Measurements from ENCODE around the gene GPR161.
"Not testable (repeated sequence)": the region's sequence is repeated elsewhere in the genome, so short reads cannot be mapped to it uniquely, and the experiment has no call there.

Gene GPR161

GRCh38 chr1:168136709-168137514, at the start of gene GPR161:
GPR161 (minus strand) TSS chr1:168136930; CDS start chr1:168104850, 32,080 bp downstream.
- DNase-seq, result peak; percentile 81

DNA sequence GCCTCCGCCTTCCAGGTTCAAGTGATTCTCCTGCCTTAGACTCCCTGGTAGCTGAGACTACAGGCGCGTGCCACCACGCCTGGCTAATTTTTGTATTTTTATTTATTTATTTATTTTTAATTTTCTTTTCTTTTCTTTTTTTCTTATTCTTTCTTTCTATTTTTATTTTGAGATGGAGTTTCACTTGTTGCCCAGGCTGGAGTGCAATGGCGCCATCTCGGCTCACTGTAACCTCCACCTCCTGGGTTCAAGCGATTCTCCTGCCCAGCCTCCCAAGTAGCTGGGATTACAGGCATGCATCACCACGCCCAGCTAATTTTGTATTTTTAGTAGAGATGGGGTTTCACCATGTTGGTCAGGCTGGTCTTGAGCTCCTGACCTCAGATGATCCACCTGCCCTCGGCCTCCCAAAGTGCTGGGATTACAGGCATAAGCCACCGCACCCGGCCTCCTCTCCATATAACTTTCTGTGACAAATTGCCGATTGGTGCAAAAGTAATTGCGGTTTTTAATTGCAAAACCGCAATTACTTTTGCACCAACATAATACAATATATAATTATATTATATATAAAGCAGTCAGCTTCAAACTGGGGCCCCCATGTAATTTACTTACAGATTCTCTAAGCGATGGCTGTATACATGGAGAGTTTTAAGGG, 44.5 kb upstream of the GPR161 start:
- DNase-seq, result not testable (repeated sequence)

- no peak for DNase-seq
Measured at GRCh38 chr1:168180148-168180524, 43.4 kb upstream of the GPR161 start.

DNA sequence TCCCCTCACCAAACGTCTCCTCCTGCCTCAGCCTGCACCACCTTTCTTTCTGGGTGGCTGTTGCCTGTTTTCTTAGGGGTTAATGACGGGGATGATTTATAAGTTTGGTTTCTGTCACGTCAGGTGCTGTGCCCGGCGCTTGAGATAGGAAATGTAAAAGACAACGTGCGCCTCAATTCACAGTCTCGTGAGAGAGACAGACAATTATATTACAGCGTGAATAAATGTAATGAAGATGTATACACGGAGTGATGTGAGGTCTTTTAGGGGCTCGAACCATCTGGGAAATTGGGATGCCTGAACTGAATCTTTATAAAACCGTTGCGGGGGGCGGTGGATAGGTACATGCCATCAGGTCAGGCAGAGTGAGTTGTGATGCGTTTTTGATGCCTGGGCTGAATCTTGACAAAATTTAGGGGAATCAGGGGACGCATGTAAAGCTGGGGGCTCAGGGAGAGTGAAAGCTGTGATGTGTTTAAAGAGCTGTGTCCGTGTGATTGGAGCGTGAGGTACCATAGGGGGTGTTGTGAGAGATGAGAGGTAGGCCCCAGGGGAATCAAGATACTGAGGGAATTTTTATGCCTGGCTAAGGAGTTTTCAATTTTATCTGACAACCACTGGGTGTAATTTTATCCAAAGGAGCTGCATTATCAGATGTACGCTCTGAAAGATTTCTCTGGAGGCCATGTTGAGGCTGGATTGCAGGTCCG, 42.9 kb upstream of the GPR161 start:
- no peak for DNase-seq

DNA sequence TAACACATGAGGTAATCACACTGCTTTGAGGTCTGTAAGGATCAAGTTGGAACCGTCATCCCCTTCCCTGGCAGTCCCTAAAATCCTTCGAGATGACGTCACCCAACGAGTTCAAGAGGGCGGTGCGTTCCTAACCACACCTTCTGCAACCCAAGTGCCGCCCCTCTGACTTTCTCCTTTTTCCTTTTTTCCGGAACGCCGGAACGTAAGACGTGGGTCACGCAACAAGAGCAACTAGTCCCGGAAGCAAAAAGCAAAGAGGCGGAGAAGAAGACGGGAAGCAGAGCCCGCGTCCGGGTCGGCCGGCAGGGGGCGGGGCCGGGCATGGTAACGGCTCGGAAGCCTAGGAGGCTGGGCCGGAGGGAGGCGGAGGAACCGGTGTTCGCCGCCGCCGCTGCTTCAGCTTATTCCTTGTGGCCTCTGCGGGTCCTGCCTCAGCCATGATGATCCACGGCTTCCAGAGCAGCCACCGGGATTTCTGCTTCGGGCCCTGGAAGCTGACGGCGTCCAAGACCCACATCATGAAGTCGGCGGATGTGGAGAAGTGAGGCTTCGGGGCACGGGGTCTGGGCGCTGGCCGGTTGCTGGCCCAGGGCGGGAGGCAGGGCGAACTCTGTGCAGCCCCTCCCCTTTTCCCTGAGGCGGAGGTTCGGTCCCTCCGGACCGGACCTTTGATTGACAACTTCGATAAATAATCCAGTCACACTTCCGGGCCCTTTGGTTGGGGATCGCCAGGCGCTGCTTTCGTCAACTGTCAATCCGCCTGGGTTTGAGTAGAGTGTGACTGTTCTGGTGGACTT, 42.1 kb upstream of the GPR161 start, which contains the start of gene TIPRL:
TSS of gene TIPRL (plus strand) at position 325 of the 800 bp plus-strand sequence. CDS start at position 441, 116 bp downstream.
- peak; percentile 98 for DNase-seq

DNA sequence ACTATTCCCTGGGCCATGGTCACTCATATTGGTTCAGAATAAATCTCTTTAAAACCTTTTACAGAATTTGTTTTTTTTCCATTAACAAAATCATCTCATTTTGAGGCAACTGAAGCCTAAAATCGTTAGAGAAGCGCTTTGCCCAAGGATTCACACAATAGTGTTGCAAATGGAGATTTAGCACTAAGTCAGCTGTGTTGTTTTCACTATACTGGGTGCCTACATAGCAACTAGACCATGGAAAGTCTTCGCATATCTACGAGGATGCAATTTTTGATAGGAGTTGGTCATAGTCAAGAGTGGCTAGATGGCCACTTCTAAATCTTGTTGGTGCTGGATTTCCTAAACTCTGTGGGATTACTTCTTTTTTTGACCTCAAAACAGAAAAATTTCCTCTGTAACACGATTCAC, 41.5 kb upstream of the GPR161 start:
- DNase-seq, result no peak

- DNase-seq, result no peak
Measured at GRCh38 chr1:168172250-168172915, 35.7 kb upstream of the GPR161 start.

- DNase-seq, result no peak
Measured at GRCh38 chr1:168170564-168171508, 34.1 kb upstream of the GPR161 start.

DNA sequence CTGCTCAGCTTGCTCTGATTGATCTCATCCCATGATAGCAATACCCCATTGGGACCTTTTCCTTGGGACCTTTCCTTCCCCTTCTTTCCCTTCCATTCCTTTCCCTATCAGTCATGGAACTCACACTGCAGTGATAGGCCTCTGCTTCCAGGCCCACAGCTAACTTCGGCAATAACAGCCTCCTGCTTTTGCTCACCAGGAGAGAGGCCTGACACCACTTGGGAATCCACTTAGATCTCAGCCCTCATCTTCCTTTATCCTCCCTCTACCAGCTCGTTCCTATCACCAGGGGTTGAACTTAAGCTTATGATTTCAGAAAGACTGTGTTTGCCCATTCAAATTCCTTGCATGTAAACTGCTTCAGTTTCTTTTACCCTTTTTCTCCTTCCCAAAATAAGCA, 31.1 kb upstream of the GPR161 start:
- no peak for DNase-seq

- DNase-seq, result no peak
Measured at GRCh38 chr1:168164771-168165170, 28.0 kb upstream of the GPR161 start.

DNA sequence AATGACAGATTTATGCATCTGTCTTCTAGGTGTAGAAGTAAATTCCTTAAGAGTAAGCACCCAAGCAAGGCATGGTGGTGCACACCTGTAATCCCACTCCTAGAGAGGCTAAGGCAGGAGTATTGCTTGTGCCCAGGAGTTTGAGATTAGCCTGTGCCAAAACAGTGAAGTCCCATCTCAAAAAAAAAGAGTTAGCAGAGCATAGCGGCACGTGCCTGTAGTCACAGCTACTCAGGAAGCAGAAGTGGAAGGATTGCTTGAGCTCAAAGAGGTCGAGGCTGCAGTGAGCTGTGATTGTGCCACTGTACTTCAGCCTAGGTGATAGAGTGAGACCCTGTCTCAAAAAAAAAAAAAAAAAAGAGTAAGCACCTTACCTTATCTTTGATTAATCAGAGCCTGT, 26.9 kb upstream of the GPR161 start:
- no peak for DNase-seq

DNA sequence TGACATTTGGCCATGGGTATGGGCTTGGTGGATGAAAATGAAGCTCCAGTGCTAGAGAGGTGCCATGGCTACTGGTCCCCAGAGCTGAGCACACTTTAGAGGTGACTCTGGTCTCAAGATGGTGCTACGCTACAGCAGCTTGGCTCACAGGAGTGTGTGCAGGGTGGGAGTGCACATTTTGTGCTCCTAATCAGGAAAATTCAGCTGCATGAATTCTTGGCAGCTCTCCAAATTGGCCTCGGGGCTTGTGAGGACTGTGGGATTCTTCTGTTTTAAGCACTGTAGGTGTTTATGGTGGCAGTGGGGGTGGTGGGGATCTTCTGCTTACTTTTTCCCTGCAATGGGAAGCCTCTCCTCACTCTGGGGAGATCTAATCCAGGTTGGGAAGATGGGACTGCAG, 24.7 kb upstream of the GPR161 start:
- DNase-seq, result no peak

DNA sequence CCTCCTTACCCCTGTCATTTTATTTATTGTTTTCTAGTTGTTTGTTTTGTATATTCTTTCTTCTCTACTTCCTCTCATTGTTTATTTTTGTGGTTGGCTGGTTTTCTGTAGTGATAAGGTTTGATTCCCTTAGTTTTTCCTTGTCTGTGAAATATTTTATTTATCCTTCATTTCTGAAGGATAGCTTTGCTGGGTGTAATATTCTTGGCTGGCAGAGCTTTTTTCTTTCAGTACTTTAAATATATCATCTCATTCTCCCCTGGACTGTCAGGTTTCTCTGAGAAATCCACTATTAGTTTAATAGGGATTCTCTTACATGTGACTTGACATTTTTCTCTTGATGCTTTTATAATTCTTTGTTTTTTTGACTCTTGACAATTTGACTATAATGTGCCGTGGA, 23.2 kb upstream of the GPR161 start:
- DNase-seq, result no peak

DNA sequence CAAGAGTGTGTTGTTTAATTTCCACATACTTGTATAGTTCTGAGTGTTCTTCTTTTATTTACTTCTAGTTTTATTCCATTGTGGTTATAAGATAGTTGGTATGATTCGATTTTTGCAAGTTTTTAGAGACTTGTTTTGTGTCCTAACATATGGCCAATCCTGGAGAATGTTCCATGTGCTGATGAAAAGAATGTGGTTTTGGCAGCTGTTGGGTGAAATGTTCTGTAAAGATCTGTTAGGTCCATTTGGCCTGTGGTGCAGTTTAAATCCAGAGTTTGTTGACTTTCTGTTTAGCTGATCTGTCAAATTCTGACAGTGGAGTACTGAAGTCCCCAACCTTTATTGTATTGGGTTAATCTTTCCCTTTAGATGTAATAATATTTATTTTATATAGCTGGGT, 22.5 kb upstream of the GPR161 start:
- DNase-seq, result no peak

DNA sequence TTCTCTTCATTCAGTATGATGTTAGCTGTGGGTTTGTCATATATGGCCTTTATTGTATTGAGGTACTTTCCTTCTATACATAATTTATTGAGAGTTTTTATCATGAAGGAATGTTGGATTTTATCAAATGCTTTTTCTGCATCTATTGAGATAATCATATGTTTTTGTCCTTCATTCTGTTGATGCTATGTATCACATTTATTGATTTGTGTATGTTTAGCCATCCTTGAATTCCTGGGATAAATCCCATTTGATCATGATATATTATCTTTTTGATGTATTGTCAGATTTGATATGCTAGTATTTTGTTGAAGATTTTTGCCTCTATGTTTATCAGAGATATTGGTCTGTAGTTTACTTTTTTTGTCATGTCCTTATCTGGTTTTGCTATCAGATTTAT, 20.9 kb upstream of the GPR161 start:
- no peak for DNase-seq

GRCh38 chr1:168155910-168156309, 19.2 kb upstream of the GPR161 start:
- no peak for DNase-seq

- DNase-seq, result not testable (repeated sequence)
Measured at GRCh38 chr1:168154707-168155106, 18.0 kb upstream of the GPR161 start.

DNA sequence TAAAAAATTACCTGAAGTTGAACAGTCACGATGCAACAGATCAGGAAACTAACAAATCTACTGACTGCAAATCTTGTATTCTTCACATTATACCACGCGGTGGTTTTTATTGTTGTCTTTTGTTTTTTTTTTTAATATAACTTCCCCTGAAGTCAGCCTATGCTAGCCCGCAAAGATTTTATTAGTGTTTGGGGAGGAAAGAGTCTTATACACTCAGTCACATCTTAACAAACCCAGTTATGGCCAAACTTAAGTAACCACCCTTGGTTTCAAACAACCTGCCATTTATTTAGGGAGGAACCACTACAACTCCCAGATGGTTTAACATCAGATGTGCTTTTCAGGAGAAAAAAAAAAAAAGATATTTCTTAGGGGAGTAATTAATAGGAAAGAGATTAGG, 15.2 kb upstream of the GPR161 start:
- DNase-seq, result no peak

DNA sequence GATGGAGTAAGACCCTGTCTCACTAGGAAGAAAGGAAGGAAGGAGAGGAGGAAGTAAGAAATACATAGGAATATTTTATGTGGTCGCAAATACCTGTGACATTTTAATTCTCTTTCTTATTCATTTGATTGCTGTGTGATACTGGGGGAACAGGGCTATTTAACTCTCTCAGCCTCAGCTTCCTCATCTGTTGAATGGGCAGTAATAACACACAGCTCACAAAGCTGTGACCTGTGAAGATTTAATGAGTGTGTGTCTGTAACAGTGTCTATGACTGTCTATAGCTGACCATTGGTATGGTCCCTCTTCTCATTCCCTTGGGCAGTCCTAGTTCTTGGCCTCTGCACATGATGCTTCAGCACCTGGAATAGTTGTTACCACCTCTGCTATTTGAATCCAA, 13.6 kb upstream of the GPR161 start:
- no peak for DNase-seq

DNA sequence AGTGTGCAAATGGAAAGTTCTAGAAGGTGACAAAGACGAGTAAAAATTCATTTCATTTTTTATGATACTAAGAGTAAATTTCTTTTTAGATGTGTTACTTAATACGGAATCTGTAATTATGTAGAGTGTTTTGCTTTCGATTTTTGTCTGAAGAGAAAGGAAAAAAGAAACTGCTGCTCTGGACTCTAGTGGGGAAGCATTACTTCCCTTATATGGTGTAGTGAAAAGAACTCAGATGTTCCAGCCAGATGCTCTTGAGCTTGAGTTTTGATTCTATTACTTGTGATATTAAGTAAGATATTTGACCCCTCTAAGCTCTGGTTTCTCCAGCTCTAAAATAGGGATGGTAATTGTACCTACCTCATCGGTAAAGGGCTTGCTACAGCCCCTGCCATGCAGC, 12.2 kb upstream of the GPR161 start:
- no peak for DNase-seq

DNA sequence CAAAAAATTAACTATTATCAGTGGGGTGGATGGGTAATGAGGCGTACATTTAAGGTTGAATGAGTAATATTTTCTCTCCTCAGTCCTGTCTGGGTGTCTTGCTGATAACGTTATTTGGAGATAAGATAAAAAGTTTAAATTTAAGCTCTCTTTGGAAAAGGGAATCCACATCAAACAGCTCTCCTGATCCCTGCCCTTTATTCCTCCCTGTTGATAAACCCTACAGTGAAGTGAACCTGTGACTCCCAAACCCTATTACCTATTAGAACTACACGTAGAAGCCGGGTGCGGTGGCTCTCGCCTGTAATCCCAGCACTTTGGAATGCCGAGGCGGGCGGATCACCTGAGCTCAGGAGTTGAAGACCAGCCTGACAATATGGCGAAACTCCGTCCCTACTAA, 9.9 kb upstream of the GPR161 start:
- no peak for DNase-seq
